HEK293 (cell line): ENCODE results near the gene TBC1D22A.

Source experiments
- CTCF ChIP-seq: fragments of 450-650 bp; formaldehyde crosslinking; IDR thresholded peaks from 2 replicates; pipeline ENCODE4 v1.5.1; 2016; ENCODE audit warnings: missing biosample characterization, missing genetic modification characterization
- GLIS1 ChIP-seq: fragments of 450-650 bp; formaldehyde crosslinking; IDR thresholded peaks from 2 replicates; pipeline ENCODE4 v1.5.1; 2016; ENCODE audit warnings: missing biosample characterization, missing genetic modification characterization
- REST ChIP-seq: fragments of 450-650 bp; formaldehyde crosslinking; IDR thresholded peaks from 2 replicates; pipeline ENCODE4 v1.5.1; 2016; ENCODE audit warnings: missing biosample characterization, missing genetic modification characterization
- ZBTB1 ChIP-seq: fragments of 450-650 bp; formaldehyde crosslinking; IDR thresholded peaks from 2 replicates; pipeline ENCODE4 v1.5.1; 2016; ENCODE audit warnings: missing biosample characterization, missing genetic modification characterization
- ZBTB8A ChIP-seq: fragments of 450-650 bp; formaldehyde crosslinking; IDR thresholded peaks from 2 replicates; pipeline ENCODE4 v1.5.1; 2016; ENCODE audit warnings: missing biosample characterization, missing genetic modification characterization
- ZNF157 ChIP-seq: fragments of 450-650 bp; formaldehyde crosslinking; IDR thresholded peaks from 2 replicates; pipeline ENCODE4 v1.5.1; 2016; ENCODE audit warnings: missing biosample characterization, missing genetic modification characterization
- ZNF514 ChIP-seq: fragments of 450-650 bp; formaldehyde crosslinking; IDR thresholded peaks from 2 replicates; pipeline ENCODE4 v1.5.1; 2016; ENCODE audit warnings: missing biosample characterization, missing genetic modification characterization
- ZNF664 ChIP-seq: fragments of 450-650 bp; formaldehyde crosslinking; IDR thresholded peaks from 2 replicates; pipeline ENCODE4 v1.5.1; 2016; ENCODE audit warnings: missing biosample characterization, missing genetic modification characterization
- ZNF792 ChIP-seq: fragments of 450-650 bp; formaldehyde crosslinking; IDR thresholded peaks from 2 replicates; pipeline ENCODE4 v1.5.1; 2016; ENCODE audit warnings: missing biosample characterization, missing genetic modification characterization
- TF ChIP-seq, protein P1 (sequence below): fragments of 450-650 bp; formaldehyde crosslinking; optimal IDR thresholded peaks from 2 replicates; pipeline ENCODE3; 2016; ENCODE audit warnings: missing biosample characterization, mild to moderate bottlenecking, missing genetic modification characterization
- TF ChIP-seq, protein P2 (sequence below): fragments of 450-650 bp; formaldehyde crosslinking; IDR thresholded peaks from 2 replicates; pipeline ENCODE4 v1.5.1; 2016; ENCODE audit warnings: missing biosample characterization, missing genetic modification characterization

DNA sequence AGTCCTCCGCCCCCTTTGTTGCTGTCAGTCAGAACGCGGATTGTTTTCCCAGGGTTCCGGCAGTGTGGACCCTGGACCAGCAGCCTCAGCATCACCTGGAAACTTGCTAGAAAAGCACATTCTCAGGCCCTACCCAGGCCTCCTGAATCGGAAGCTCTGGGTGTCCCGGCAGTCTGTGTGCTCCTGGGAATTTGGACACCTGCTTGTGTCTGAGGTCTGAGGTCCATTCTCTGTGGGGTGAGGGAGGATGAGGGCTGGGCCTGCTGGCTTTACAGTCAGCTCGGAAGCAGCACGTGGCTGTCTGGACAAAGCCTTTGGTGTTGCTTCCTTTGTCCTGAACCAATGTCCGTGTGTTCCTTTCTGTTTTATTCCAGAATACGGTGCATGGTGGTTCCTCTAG, 299.7 kb downstream of the TBC1D22A start:
- TF ChIP-seq ZNF514 (tag by site-specific recombination) (no peak), CTCF (tag by site-specific recombination) (no peak), ZNF157 (tag by site-specific recombination) (no peak), ZNF792 (no peak), ZBTB1 (tag by site-specific recombination) (no peak), REST (tag by site-specific recombination) (no peak), ZNF664 (tag by site-specific recombination) (no peak), ZBTB8A (no peak), GLIS1 (tag by site-specific recombination) (no peak)
- TF ChIP-seq, protein P1, sequence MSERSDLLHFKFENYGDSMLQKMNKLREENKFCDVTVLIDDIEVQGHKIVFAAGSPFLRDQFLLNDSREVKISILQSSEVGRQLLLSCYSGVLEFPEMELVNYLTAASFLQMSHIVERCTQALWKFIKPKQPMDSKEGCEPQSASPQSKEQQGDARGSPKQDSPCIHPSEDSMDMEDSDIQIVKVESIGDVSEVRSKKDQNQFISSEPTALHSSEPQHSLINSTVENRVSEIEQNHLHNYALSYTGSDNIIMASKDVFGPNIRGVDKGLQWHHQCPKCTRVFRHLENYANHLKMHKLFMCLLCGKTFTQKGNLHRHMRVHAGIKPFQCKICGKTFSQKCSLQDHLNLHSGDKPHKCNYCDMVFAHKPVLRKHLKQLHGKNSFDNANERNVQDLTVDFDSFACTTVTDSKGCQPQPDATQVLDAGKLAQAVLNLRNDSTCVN (tag by site-specific recombination), result no peak
- TF ChIP-seq, protein P2, sequence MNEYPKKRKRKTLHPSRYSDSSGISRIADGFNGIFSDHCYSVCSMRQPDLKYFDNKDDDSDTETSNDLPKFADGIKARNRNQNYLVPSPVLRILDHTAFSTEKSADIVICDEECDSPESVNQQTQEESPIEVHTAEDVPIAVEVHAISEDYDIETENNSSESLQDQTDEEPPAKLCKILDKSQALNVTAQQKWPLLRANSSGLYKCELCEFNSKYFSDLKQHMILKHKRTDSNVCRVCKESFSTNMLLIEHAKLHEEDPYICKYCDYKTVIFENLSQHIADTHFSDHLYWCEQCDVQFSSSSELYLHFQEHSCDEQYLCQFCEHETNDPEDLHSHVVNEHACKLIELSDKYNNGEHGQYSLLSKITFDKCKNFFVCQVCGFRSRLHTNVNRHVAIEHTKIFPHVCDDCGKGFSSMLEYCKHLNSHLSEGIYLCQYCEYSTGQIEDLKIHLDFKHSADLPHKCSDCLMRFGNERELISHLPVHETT (tag by site-specific recombination), result no peak
